NCI-H1694 treated with DMSO at 0.1 percent for 48 hours (cell line): Measurements from ENCODE around the gene TOMM7.
A peak's percentile ranks its signal among the peaks of the same experiment; 100 is the strongest.
"Not testable (repeated sequence)": the region's sequence is repeated elsewhere in the genome, so short reads cannot be mapped to it uniquely, and the experiment has no call there.

Source experiments
- DNase-seq: peaks from one replicate; lab custom pipeline; 2025; lab: John Stamatoyannopoulos, UW

TOMM7 gene

GRCh38 chr7:22784346-22784745 lies 38.3 kb downstream of the TOMM7 start:
- no peak for DNase-seq

- no peak for DNase-seq
These were observed 39.2 kb downstream of the TOMM7 start for GRCh38 chr7:22783421-22783820.

- peak; percentile 34 for DNase-seq
These were observed 39.9 kb downstream of the TOMM7 start for GRCh38 chr7:22782616-22783232.

- DNase-seq: no peak
These were observed 41.4 kb downstream of the TOMM7 start for GRCh38 chr7:22781230-22781711.

- not testable (repeated sequence) for DNase-seq
These were observed 42.8 kb downstream of the TOMM7 start for GRCh38 chr7:22779730-22780323.

- DNase-seq: no peak
These were observed 45.7 kb downstream of the TOMM7 start for GRCh38 chr7:22776964-22777363.

- no peak for DNase-seq
These were observed 49.8 kb downstream of the TOMM7 start for GRCh38 chr7:22772885-22773284.

- no peak for DNase-seq
These were observed 50.8 kb downstream of the TOMM7 start for GRCh38 chr7:22771872-22772228.

- no peak for DNase-seq
These were observed 51.3 kb downstream of the TOMM7 start for GRCh38 chr7:22771194-22771871.

GRCh38 chr7:22765609-22766008 lies 57.0 kb downstream of the TOMM7 start:
- no peak for DNase-seq
